ENCODE results near the gene ZBBX. TPM values are rescaled to one million over a fixed set of nuclear protein-coding genes. Genes with fewer than 3 reads are reported as not detected.

Gene ZBBX
- total RNA-seq, 1 experiment from 2014 or later, result not detected

- Histone ChIP-seq H3K4me1 (no peaks in the 10 kb centered on the region), H3K4me3 (no peak overlapping the region), H3K36me3 (no peaks in the 10 kb centered on the region), H3K27ac (no peak overlapping the region), H3K9me3 (replicated peaks) (no peaks in the 10 kb centered on the region), H3K27me3 (no peaks in the 10 kb centered on the region)
- no peak for DNase-seq
Observed at GRCh38 chr3:167253037-167253436, 127.1 kb downstream of the ZBBX start.

- Histone ChIP-seq H3K4me3 (no peak overlapping the region), H3K27me3 (no peaks in the 10 kb centered on the region), H3K27ac (no peak overlapping the region), H3K9me3 (replicated peaks) (no peaks in the 10 kb centered on the region), H3K4me1 (no peaks in the 10 kb centered on the region), H3K36me3 (no peaks in the 10 kb centered on the region)
- no peak for DNase-seq
Observed at GRCh38 chr3:167251678-167252077, 128.4 kb downstream of the ZBBX start.

GRCh38 chr3:167246252-167246651 is 133.8 kb downstream of the ZBBX start:
- Histone ChIP-seq H3K27ac (no peak overlapping the region), H3K27me3 (no peaks in the 10 kb centered on the region), H3K4me3 (no peak overlapping the region), H3K9me3 (replicated peaks) (no peaks in the 10 kb centered on the region), H3K4me1 (no peaks in the 10 kb centered on the region), H3K36me3 (no peaks in the 10 kb centered on the region)
- DNase-seq, result no peak

- H3K9me3 ChIP-seq (replicated peaks), result no peaks in the 10 kb centered on the region
- H3K4me3 ChIP-seq, result no peak overlapping the region
- no peaks in the 10 kb centered on the region for H3K36me3 ChIP-seq
- H3K27ac ChIP-seq, result no peak overlapping the region
- no peak for DNase-seq
- H3K27me3 ChIP-seq, result no peaks in the 10 kb centered on the region
- H3K4me1 ChIP-seq, result no peaks in the 10 kb centered on the region
Observed at GRCh38 chr3:167241048-167241845, 138.8 kb downstream of the ZBBX start.

GRCh38 chr3:167228135-167228534 is 152.0 kb downstream of the ZBBX start:
- H3K27ac ChIP-seq, result no peak overlapping the region

GRCh38 chr3:167225821-167226220 is 154.3 kb downstream of the ZBBX start:
- Histone ChIP-seq H3K9me3 (replicated peaks) (no peaks in the 10 kb centered on the region), H3K4me1 (no peaks in the 10 kb centered on the region), H3K36me3 (no peaks in the 10 kb centered on the region), H3K27me3 (no peaks in the 10 kb centered on the region), H3K4me3 (no peak overlapping the region), H3K27ac (no peak overlapping the region)
- DNase-seq, result no peak

More at GRCh38 chr3:167228135-167228534, 152.0 kb downstream of the ZBBX start:
- H3K27me3 ChIP-seq, result no peaks in the 10 kb centered on the region
- H3K4me3 ChIP-seq, result no peak overlapping the region
- no peaks in the 10 kb centered on the region for H3K36me3 ChIP-seq
- no peak for DNase-seq
- H3K9me3 ChIP-seq (replicated peaks), result no peaks in the 10 kb centered on the region
- no peaks in the 10 kb centered on the region for H3K4me1 ChIP-seq

GRCh38 chr3:167209011-167209410 is 171.1 kb downstream of the ZBBX start:
- Histone ChIP-seq H3K4me1 (no peaks in the 10 kb centered on the region), H3K36me3 (no peaks in the 10 kb centered on the region), H3K27ac (no peak overlapping the region), H3K4me3 (no peak overlapping the region), H3K27me3 (no peaks in the 10 kb centered on the region), H3K9me3 (replicated peaks) (no peaks in the 10 kb centered on the region)
- DNase-seq, result no peak

GRCh38 chr3:167203062-167203461 is 177.0 kb downstream of the ZBBX start:
- Histone ChIP-seq H3K36me3 (no peaks in the 10 kb centered on the region), H3K27ac (no peak overlapping the region), H3K27me3 (no peaks in the 10 kb centered on the region), H3K4me1 (no peaks in the 10 kb centered on the region), H3K9me3 (replicated peaks) (no peaks in the 10 kb centered on the region), H3K4me3 (no peak overlapping the region)
- DNase-seq, result no peak

- H3K9me3 ChIP-seq (replicated peaks), result no peaks in the 10 kb centered on the region
- H3K27ac ChIP-seq, result no peak overlapping the region
- no peak for DNase-seq
- no peaks in the 10 kb centered on the region for H3K4me1 ChIP-seq
- H3K36me3 ChIP-seq, result no peaks in the 10 kb centered on the region
- H3K27me3 ChIP-seq, result no peaks in the 10 kb centered on the region
- no peak overlapping the region for H3K4me3 ChIP-seq
Observed at GRCh38 chr3:167198949-167199600, 181.0 kb downstream of the ZBBX start.

Other genes with a start within 250 kb of the ZBBX start
- not detected in 2 replicates for gene SERPINI2, start 93.7 kb upstream of the ZBBX start, total RNA-seq (2014; rRNA removed; shearing (Covaris generic))

Data from SJCRH30 (cell line).